Lower leg skin (tissue), 3 donors: ENCODE results near the gene ZCCHC8.
"Not testable (repeated sequence)": the region's sequence is repeated elsewhere in the genome, so short reads cannot be mapped to it uniquely, and the experiment has no call there.

Source experiments
- CTCF ChIP-seq, 3 donors: fragments of 450-650 bp; IDR thresholded peaks; one replicate each; pipeline ENCODE4 v1.5.1; 2016; ENCODE audit warnings: antibody characterized with exemption in 3 of 3, mild to moderate bottlenecking in 3 of 3, moderate library complexity in 2 of 3
- POLR2A ChIP-seq, 2 donors: fragments of 450-650 bp; IDR thresholded peaks; one replicate each; pipeline ENCODE4 v1.6.1; 2016 to 2017; ENCODE audit warnings: antibody characterized with exemption in 2 of 2, mild to moderate bottlenecking in 1 of 2, moderate library complexity in 1 of 2

DNA sequence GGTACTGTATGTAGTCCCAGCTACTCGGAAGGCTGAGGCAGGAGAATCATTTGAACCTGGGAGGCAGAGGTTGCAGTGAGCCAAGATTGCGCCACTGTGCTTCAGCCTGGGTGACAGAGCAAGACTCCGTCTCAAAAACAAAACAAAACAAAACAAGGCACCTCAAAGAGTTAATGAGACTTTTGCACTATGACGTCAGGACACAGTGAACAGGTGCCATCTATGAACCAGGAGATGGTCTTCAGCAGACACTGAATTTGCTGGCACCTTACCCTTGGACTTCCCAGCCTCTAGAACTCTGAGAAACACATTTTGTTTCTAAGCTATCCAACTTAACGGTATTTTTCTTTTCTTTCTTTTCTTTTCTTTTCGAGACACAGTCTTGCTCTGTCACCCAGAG lies 54.3 kb downstream of the ZCCHC8 start:
- not testable (repeated sequence) for TF ChIP-seq CTCF, POLR2A (IDR thresholded peaks at IDR 0.05)
